Measurements from ENCODE around the gene PCDHB7. TPM values are rescaled to one million over a fixed set of nuclear protein-coding genes. Genes with fewer than 3 reads are reported as not detected.
"Not testable (repeated sequence)": the region's sequence is repeated elsewhere in the genome, so short reads cannot be mapped to it uniquely, and the experiment has no call there.

The PCDHB7 gene
- total RNA-seq, 1 donor from 2014 or later, result 0.63 TPM

DNA sequence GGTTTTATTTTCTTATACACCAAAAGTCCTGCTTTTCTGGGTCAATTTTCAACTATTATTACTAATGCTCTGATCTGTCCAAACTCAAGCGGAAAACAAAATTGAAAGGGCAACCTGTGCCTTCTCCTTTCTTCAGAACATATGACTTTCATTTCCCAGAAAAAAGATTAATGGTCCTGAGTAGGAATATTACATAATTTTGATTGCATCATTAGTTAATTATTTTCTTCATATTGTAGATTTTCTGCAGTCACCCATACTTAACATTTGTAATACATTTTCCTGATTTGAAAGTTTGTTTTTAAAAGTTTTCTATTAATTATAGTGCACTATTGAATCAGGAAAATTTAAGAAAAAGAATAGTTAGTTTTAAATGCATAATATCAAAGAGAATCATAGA lies 3.5 kb downstream of the PCDHB7 start:
- no peaks in the 10 kb centered on the region for H3K9me3 Mint-ChIP-seq
- H3K4me3 Mint-ChIP-seq, result no peak overlapping the region
- no peaks in the 10 kb centered on the region for H3K4me1 Mint-ChIP-seq (ENCODE audit: unreplicated experiment)
- TF ChIP-seq, protein P1, sequence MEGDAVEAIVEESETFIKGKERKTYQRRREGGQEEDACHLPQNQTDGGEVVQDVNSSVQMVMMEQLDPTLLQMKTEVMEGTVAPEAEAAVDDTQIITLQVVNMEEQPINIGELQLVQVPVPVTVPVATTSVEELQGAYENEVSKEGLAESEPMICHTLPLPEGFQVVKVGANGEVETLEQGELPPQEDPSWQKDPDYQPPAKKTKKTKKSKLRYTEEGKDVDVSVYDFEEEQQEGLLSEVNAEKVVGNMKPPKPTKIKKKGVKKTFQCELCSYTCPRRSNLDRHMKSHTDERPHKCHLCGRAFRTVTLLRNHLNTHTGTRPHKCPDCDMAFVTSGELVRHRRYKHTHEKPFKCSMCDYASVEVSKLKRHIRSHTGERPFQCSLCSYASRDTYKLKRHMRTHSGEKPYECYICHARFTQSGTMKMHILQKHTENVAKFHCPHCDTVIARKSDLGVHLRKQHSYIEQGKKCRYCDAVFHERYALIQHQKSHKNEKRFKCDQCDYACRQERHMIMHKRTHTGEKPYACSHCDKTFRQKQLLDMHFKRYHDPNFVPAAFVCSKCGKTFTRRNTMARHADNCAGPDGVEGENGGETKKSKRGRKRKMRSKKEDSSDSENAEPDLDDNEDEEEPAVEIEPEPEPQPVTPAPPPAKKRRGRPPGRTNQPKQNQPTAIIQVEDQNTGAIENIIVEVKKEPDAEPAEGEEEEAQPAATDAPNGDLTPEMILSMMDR (conservative IDR thresholded peaks at IDR 0.05), result no peak
- no peaks in the 10 kb centered on the region for H3K27me3 Mint-ChIP-seq
- no peak overlapping the region for H3K27ac Mint-ChIP-seq
- no peak for DNase-seq (ENCODE audit: extremely low spot score, unreplicated experiment)
- H3K36me3 Mint-ChIP-seq, result no peaks in the 10 kb centered on the region

DNA sequence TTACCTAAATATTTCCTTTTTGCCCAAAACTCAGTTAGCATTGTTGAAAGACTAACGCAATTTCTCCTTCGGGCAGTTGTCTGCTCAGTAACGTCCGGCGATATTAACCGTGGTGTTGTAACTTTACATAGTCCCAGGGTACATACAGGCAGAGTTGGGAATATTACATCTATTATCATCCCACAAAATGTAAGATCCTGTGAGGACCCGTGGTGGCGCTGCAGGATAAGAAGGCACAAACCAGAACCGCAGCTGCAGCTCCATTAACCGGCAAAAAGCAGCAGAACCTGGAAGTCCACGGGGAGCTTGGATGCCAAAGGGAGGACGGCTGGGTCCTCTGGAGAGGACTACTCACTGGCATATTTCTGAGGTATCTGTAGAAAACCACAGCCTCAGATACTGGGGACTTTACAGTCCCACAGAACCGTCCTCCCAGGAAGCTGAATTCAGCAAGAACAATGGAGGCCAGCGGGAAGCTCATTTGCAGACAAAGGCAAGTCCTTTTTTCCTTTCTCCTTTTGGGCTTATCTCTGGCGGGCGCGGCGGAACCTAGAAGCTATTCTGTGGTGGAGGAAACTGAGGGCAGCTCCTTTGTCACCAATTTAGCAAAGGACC lies 5.2 kb downstream of the PCDHB7 start, which contains the start of gene PCDHB8:
Gene PCDHB8, plus strand, starts transcription at position 214 of the 615 bp plus-strand sequence. Its CDS starts 245 bp downstream, at position 459.
- not testable (repeated sequence) for H3K9me3 Mint-ChIP-seq; H3K36me3 Mint-ChIP-seq; H3K4me3 Mint-ChIP-seq; H3K4me1 Mint-ChIP-seq (ENCODE audit: unreplicated experiment); H3K27me3 Mint-ChIP-seq; H3K27ac Mint-ChIP-seq; DNase-seq (ENCODE audit: extremely low spot score, unreplicated experiment)

DNA sequence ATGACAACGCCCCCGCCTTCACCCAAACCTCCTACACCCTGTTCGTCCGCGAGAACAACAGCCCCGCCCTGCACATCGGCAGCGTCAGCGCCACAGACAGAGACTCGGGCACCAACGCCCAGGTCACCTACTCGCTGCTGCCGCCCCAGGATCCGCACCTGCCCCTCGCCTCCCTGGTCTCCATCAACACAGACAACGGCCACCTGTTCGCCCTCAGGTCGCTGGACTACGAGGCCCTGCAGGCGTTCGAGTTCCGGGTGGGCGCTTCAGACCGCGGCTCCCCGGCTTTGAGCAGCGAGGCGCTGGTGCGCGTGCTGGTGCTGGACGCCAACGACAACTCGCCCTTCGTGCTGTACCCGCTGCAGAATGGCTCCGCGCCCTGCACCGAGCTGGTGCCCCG lies 6.9 kb downstream of the PCDHB7 start:
- not testable (repeated sequence) for H3K9me3 Mint-ChIP-seq; H3K27me3 Mint-ChIP-seq; H3K4me3 Mint-ChIP-seq; DNase-seq (ENCODE audit: extremely low spot score, unreplicated experiment); H3K36me3 Mint-ChIP-seq; H3K4me1 Mint-ChIP-seq (ENCODE audit: unreplicated experiment); H3K27ac Mint-ChIP-seq

DNA sequence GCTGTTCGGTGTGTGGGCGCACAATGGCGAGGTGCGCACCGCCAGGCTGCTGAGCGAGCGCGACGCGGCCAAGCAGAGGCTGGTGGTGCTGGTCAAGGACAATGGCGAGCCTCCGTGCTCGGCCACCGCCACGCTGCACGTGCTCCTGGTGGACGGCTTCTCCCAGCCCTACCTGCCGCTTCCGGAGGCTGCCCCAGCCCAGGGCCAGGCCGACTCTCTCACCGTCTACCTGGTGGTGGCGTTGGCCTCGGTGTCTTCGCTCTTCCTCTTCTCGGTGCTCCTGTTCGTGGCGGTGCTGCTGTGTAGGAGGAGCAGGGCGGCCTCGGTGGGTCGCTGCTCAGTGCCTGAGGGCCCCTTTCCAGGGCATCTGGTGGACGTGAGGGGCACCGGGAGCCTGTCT lies 7.4 kb downstream of the PCDHB7 start:
- not testable (repeated sequence) for H3K4me1 Mint-ChIP-seq (ENCODE audit: unreplicated experiment); DNase-seq (ENCODE audit: extremely low spot score, unreplicated experiment); H3K4me3 Mint-ChIP-seq; H3K9me3 Mint-ChIP-seq; H3K27ac Mint-ChIP-seq; H3K27me3 Mint-ChIP-seq
- H3K36me3 Mint-ChIP-seq, result peaks cover 11% of the 10 kb centered on the region

DNA sequence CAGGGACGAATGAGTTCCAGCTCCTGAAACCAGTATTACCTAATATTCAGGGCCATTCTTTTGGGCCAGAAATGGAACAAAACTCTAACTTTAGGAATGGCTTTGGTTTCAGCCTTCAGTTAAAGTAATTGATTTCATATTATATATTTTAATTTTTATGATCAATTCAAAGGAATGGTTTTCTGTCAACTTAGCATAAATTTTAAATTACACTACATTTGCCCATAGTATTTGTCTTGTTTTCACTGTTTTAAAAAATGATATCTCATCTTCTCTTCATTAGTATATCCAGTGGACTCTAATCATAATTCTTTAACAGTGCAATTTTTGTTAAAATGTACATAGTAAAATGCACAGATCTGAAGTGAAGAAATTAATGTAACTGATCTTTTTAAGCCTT lies 7.9 kb downstream of the PCDHB7 start:
- Mint-ChIP-seq H3K36me3 (peaks cover 13% of the 10 kb centered on the region), H3K27me3 (no peaks in the 10 kb centered on the region), H3K27ac (no peak overlapping the region), H3K4me3 (no peak overlapping the region), H3K4me1 (ENCODE audit: unreplicated experiment) (no peaks in the 10 kb centered on the region), H3K9me3 (peaks cover 8% of the 10 kb centered on the region)
- no peak for DNase-seq (ENCODE audit: extremely low spot score, unreplicated experiment)
- TF ChIP-seq, protein P1 (conservative IDR thresholded peaks at IDR 0.05), result no peak

DNA sequence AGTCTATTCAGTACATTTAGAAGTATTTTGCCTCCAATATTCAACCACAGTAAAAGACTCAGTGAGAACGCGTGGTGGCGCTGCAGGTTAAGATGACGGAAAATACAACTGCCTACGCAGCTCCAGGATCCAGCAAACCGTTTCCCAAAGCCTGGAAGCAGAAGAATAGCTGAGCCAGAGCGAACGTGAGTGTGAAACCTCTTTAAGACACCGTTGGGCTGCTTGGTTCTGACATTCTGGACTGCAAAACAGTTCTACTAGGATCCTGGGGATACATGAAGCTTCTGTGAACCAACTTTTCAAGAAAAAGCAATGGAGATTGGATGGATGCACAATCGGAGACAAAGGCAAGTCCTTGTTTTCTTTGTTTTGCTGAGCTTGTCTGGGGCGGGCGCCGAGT lies 9.8 kb downstream of the PCDHB7 start, which contains the start of gene PCDHB16:
Gene PCDHB16, plus strand, starts transcription at position 140 of the 400 bp plus-strand sequence. Its CDS starts 173 bp downstream, at position 313.
- Mint-ChIP-seq H3K27me3 (no peaks in the 10 kb centered on the region), H3K9me3 (peaks cover 13% of the 10 kb centered on the region), H3K4me3 (peak within 1 kb of the TSS; percentile 86), H3K4me1 (ENCODE audit: unreplicated experiment) (no peaks in the 10 kb centered on the region), H3K36me3 (peaks cover 17% of the 10 kb centered on the region), H3K27ac (peak within 1 kb of the TSS; percentile 28)
- DNase-seq (ENCODE audit: extremely low spot score, unreplicated experiment), result no peak
- TF ChIP-seq, protein P1 (conservative IDR thresholded peaks at IDR 0.05), result peak; percentile 75

DNA sequence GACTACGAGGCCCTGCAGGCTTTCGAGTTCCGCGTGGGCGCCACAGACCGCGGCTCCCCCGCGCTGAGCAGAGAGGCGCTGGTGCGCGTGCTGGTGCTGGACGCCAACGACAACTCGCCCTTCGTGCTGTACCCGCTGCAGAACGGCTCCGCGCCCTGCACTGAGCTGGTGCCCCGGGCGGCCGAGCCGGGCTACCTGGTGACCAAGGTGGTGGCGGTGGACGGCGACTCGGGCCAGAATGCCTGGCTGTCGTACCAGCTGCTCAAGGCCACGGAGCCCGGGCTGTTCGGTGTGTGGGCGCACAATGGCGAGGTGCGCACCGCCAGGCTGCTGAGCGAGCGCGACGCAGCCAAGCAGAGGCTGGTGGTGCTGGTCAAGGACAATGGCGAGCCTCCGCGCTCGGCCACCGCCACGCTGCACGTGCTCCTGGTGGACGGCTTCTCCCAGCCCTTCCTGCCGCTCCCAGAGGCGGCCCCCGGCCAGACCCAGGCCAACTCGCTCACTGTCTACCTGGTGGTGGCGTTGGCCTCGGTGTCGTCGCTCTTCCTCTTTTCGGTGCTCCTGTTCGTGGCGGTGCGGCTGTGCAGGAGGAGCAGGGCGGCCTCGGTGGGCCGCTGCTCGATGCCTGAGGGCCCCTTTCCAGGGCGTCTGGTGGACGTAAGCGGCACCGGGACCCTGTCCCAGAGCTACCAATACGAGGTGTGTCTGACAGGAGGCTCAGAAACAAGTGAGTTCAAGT lies 11.8 kb downstream of the PCDHB7 start:
- not testable (repeated sequence) for H3K27me3 Mint-ChIP-seq; H3K4me1 Mint-ChIP-seq (ENCODE audit: unreplicated experiment); DNase-seq (ENCODE audit: extremely low spot score, unreplicated experiment); H3K27ac Mint-ChIP-seq; H3K4me3 Mint-ChIP-seq
- Mint-ChIP-seq H3K9me3 (peaks cover 17% of the 10 kb centered on the region), H3K36me3 (peaks cover 21% of the 10 kb centered on the region)

Data from type B pancreatic cell (in vitro differentiated cells).